Ishikawa (cell line): Measurements from ENCODE around the gene RNF157.

ENCODE experiments used
- CEBPB ChIP-seq: IDR thresholded peaks from 2 replicates; pipeline ENCODE4 v1.6.1; 2012
- CREB1 ChIP-seq: IDR thresholded peaks from 2 replicates; pipeline ENCODE4 v1.6.1; 2012; ENCODE audit warnings: low read depth
- EGR1 ChIP-seq: IDR thresholded peaks from 2 replicates; pipeline ENCODE4 v1.6.1; 2012
- EP300 ChIP-seq: IDR thresholded peaks from 2 replicates; pipeline ENCODE4 v1.6.1; 2012; ENCODE audit warnings: borderline replicate concordance
- FOXM1 ChIP-seq: IDR thresholded peaks from 2 replicates; pipeline ENCODE4 v1.6.1; 2012; ENCODE audit warnings: low read depth, borderline replicate concordance
- NFIC ChIP-seq: IDR thresholded peaks from 2 replicates; pipeline ENCODE4 v1.6.1; 2012
- RAD21 ChIP-seq: IDR thresholded peaks from 2 replicates; pipeline ENCODE4 v1.6.1; 2012; ENCODE audit warnings: low read depth
- TAF1 ChIP-seq: IDR thresholded peaks from 2 replicates; pipeline ENCODE4 v1.6.1; 2012; ENCODE audit warnings: low read depth, mild to moderate bottlenecking
- TCF12 ChIP-seq: IDR thresholded peaks from 2 replicates; pipeline ENCODE4 v1.6.1; 2012; ENCODE audit warnings: low read depth
- TEAD4 ChIP-seq: IDR thresholded peaks from 2 replicates; pipeline ENCODE4 v1.6.1; 2012
- YY1 ChIP-seq: IDR thresholded peaks from 2 replicates; pipeline ENCODE4 v1.6.1; 2012; ENCODE audit warnings: low read depth
- ZBTB7A ChIP-seq: IDR thresholded peaks from 2 replicates; pipeline ENCODE4 v1.6.1; 2012; ENCODE audit warnings: low read depth
- TF ChIP-seq, protein P1 (sequence below): IDR thresholded peaks from 2 replicates; pipeline ENCODE4 v1.6.1; 2012; ENCODE audit warnings: low read depth, mild to moderate bottlenecking
- TF ChIP-seq, protein P2 (sequence below): IDR thresholded peaks from 2 replicates; pipeline ENCODE4 v1.6.1; 2012
- TF ChIP-seq, protein P3 (sequence below): IDR thresholded peaks from 2 replicates; pipeline ENCODE4 v1.6.1; 2012

The RNF157 gene

DNA sequence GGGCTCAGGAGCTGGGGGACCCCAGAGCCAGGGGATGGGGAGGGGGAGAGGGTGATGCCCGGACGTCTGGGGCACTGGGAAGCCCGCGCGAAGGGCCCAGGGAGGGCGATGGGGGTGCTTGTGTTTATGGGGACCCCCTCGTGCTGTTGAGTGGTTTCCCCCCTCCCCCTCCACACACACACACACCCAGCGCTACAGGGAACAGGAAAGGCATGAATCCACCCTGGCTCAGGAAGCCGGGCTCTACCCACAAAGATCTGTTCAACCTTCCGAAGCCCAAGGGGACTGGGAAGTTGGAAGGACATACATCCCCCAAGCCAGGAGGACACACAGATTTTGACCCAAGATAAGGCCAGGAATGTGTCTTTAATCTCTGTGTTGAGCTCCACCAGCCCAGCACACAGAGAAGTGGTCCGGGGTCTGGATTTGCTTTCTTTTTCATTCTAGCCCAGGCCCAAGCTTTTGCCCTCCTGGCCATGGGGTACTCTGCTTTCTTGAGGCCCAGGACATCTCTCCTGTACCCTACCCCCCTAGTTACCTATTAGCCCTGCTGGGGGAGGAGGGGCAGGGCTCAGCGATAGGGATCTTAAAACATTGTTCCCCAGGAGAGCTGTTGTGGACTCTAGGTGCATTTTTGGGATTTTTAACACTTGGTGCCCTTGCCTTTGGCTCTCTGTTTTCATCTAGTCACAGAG, 26.1 kb upstream of the RNF157 start:
- TF ChIP-seq, protein P1, sequence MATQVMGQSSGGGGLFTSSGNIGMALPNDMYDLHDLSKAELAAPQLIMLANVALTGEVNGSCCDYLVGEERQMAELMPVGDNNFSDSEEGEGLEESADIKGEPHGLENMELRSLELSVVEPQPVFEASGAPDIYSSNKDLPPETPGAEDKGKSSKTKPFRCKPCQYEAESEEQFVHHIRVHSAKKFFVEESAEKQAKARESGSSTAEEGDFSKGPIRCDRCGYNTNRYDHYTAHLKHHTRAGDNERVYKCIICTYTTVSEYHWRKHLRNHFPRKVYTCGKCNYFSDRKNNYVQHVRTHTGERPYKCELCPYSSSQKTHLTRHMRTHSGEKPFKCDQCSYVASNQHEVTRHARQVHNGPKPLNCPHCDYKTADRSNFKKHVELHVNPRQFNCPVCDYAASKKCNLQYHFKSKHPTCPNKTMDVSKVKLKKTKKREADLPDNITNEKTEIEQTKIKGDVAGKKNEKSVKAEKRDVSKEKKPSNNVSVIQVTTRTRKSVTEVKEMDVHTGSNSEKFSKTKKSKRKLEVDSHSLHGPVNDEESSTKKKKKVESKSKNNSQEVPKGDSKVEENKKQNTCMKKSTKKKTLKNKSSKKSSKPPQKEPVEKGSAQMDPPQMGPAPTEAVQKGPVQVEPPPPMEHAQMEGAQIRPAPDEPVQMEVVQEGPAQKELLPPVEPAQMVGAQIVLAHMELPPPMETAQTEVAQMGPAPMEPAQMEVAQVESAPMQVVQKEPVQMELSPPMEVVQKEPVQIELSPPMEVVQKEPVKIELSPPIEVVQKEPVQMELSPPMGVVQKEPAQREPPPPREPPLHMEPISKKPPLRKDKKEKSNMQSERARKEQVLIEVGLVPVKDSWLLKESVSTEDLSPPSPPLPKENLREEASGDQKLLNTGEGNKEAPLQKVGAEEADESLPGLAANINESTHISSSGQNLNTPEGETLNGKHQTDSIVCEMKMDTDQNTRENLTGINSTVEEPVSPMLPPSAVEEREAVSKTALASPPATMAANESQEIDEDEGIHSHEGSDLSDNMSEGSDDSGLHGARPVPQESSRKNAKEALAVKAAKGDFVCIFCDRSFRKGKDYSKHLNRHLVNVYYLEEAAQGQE, result no peak
- TF ChIP-seq TCF12 (no peak), FOXM1 (no peak), EP300 (no peak), CREB1 (no peak)
- TF ChIP-seq, protein P2, sequence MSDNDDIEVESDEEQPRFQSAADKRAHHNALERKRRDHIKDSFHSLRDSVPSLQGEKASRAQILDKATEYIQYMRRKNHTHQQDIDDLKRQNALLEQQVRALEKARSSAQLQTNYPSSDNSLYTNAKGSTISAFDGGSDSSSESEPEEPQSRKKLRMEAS, result peak; percentile 6; the same call in 1 of the 2 replicates

DNA sequence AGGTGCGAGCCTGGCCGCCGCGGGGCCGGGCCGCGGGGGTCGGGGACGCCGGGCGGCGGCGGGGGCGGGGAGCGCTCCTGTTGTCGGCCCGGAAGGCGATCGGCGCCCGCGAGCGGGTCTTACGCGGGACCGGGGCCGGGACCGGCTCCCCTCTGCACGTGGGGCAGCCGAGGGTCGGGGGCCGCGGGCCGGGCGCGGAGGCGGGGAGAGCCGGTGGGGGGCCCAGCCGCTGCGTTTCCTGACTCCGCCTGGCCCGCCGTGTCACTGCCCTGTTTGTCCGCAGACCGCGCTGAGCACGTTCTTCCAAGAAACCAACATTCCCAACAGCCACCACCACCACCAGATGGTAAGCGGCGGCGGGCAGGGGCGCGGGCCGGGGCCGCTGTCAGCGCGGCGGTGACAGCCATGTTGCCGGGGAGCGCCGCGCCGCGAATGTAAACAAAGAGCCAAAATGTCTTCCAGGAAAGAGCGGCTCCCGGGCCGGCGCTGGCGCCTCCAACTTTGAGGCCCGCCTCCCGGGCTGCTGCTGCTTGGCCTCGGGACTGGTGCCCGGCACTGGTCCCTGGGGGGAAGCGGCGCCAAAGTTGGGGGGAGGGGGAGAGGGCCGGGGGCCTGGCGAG, 25.4 kb upstream of the RNF157 start:
- TF ChIP-seq TCF12 (peak; percentile 26; the same call in 1 of the 2 replicates), TEAD4 (peak; percentile 63; the same call in 1 of the 2 replicates), TAF1 (peak; percentile 46; the same call in 1 of the 2 replicates), ZBTB7A (0 out of 2 replicates have a peak, but pooled peaks have one; percentile 31), YY1 (peak; percentile 92), NFIC (no peak), FOXM1 (no peak)
- TF ChIP-seq, protein P2, result peak; percentile 81

DNA sequence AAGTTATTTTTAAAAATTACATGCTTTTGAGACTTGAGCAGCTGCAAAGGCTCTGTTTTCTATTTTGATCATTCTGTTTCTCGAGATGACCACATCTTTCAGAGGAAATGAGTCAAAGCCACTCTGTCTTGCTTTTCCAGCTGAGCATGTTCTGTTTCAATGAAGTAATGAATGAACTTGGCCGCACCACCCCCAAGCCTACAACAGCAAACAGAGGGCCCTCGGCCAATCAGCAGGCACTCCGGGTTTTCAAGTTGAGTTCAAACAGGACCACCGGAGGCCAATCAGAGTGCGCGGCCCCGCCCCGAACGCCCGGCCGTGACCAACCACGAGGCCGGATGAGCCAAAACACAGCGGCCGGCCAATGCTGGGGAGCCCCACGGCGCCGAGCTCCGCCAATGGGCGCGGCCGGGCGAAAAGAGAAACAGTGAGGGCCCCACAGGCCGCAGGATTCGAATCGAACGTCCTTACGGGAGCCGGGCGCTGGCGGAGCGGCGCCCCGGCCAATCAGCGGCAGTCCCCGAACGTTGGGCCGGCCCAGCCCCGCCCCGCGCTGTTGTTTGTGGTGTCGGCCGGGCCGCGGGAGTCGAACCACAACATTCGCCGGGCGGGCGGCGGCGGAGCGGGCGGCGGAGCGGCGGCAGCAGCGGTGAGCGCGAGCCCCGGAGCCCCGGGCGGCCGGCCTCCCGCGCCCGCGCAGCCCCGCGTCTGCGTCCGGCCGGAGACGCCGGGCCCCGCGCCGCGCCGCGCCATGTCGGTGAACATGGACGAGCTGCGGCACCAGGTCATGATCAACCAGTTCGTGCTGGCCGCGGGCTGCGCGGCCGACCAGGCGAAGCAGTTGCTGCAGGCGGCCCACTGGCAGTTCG, 24.7 kb upstream of the RNF157 start, which contains the start of gene UBALD2:
Gene UBALD2, plus strand, starts transcription at position 594 of the 869 bp plus-strand sequence. Its CDS starts 158 bp downstream, at position 752.
- TF ChIP-seq, protein P2, result peak; percentile 52; the same call in 1 of the 2 replicates
- TF ChIP-seq ZBTB7A (no peak), TEAD4 (no peak; the same call in 1 of the 2 replicates), CREB1 (peak; percentile 31; the same call in 1 of the 2 replicates), CEBPB (peak; percentile 55), YY1 (no peak), FOXM1 (peak; percentile 97), EGR1 (no peak), RAD21 (no peak), TAF1 (peak; percentile 62; the same call in 1 of the 2 replicates), EP300 (peak; percentile 32; the same call in 1 of the 2 replicates), NFIC (peak; percentile 42; the same call in 1 of the 2 replicates), TCF12 (no peak)
- TF ChIP-seq, protein P3, sequence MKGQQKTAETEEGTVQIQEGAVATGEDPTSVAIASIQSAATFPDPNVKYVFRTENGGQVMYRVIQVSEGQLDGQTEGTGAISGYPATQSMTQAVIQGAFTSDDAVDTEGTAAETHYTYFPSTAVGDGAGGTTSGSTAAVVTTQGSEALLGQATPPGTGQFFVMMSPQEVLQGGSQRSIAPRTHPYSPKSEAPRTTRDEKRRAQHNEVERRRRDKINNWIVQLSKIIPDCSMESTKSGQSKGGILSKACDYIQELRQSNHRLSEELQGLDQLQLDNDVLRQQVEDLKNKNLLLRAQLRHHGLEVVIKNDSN, result no peak
- TF ChIP-seq, protein P1, result no peak

DNA sequence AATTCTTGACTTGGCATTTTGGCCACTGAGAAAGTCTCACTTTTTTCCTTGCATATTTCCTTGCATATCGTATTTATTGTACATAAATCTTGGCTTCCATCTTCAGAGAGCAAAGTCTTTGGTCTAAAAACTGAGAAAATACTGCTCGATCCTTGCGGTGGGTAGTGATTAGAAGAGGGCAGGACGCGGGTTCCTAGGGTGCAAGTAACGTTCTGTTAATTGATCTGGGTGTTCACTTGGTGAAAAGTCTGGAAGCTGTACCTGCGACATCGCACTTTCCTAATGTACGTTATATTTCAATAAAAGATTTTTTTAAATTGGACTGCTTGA, 24.1 kb upstream of the RNF157 start:
- TF ChIP-seq, protein P3, result no peak
- TF ChIP-seq NFIC (no peak), RAD21 (no peak), TEAD4 (no peak), CEBPB (no peak), TAF1 (no peak), CREB1 (no peak), EP300 (no peak), EGR1 (no peak), TCF12 (no peak), FOXM1 (no peak)
- TF ChIP-seq, protein P2, result no peak
- TF ChIP-seq, protein P1, result no peak
